ENCODE measurements around the gene HCN2.

GRCh38 chr19:566844-567243, 22.8 kb upstream of the HCN2 start:
- TF ChIP-seq CTCF (conservative IDR thresholded peaks at IDR 0.05; ENCODE audit: low read depth, low read length) (no peak), EZH2 (IDR thresholded peaks at IDR 0.05; ENCODE audit: borderline replicate concordance, low read depth, low read length, poor library complexity, severe bottlenecking) (no peak)

Measured in A673 (cell line).